NCI-H774 (cell line): ENCODE measurements around the gene LGR4.

Experiments
- DNase-seq: peaks from one replicate; lab custom pipeline; 2025; lab: John Stamatoyannopoulos, UW

Gene LGR4

GRCh38 chr11:27482793-27483192, 10.2 kb upstream of the LGR4 start:
- DNase-seq, result no peak

GRCh38 chr11:27481992-27482391, 9.4 kb upstream of the LGR4 start:
- no peak for DNase-seq

GRCh38 chr11:27477831-27478230, 5.2 kb upstream of the LGR4 start:
- DNase-seq, result no peak

- no peak for DNase-seq
These were observed 4.7 kb upstream of the LGR4 start for GRCh38 chr11:27477243-27477642.

- DNase-seq, result no peak
These were observed 3.0 kb upstream of the LGR4 start for GRCh38 chr11:27475622-27476021.

- no peak for DNase-seq
These were observed 422 bp upstream of the LGR4 start for GRCh38 chr11:27473017-27473406.

GRCh38 chr11:27471589-27472397, 797 bp downstream of the LGR4 start:
- peak; percentile 53 for DNase-seq

- no peak for DNase-seq
These were observed 1.6 kb downstream of the LGR4 start for GRCh38 chr11:27470826-27471588.

GRCh38 chr11:27470166-27470565, 2.4 kb downstream of the LGR4 start:
- DNase-seq, result no peak

GRCh38 chr11:27468995-27469695, 3.4 kb downstream of the LGR4 start:
- no peak for DNase-seq

- no peak for DNase-seq
These were observed 4.2 kb downstream of the LGR4 start for GRCh38 chr11:27468209-27468994.

- DNase-seq, result no peak
These were observed 5.2 kb downstream of the LGR4 start for GRCh38 chr11:27467181-27467913.

GRCh38 chr11:27466363-27466762, 6.2 kb downstream of the LGR4 start:
- no peak for DNase-seq

GRCh38 chr11:27465629-27466028, 7.0 kb downstream of the LGR4 start:
- DNase-seq, result no peak

GRCh38 chr11:27464909-27465308, 7.7 kb downstream of the LGR4 start:
- DNase-seq, result no peak

- no peak for DNase-seq
These were observed 8.3 kb downstream of the LGR4 start for GRCh38 chr11:27464289-27464696.

GRCh38 chr11:27462543-27462942, 10.0 kb downstream of the LGR4 start:
- no peak for DNase-seq

GRCh38 chr11:27460158-27460978, 12.2 kb downstream of the LGR4 start:
- DNase-seq, result no peak

- DNase-seq, result no peak
These were observed 13.4 kb downstream of the LGR4 start for GRCh38 chr11:27459191-27459590.

- no peak for DNase-seq
These were observed 14.4 kb downstream of the LGR4 start for GRCh38 chr11:27458182-27458581.
